ENCODE results near the gene MMD.
"Not testable (repeated sequence)": the region's sequence is repeated elsewhere in the genome, so short reads cannot be mapped to it uniquely, and the experiment has no call there.

Gene MMD

GRCh38 chr17:55390364-55390977 lies 31.2 kb downstream of the MMD start:
- DNase-seq: no peak

- not testable (repeated sequence) for DNase-seq
These were observed 31.9 kb downstream of the MMD start for GRCh38 chr17:55389715-55390114.

- no peak for DNase-seq
These were observed 32.8 kb downstream of the MMD start for GRCh38 chr17:55388842-55389241.

GRCh38 chr17:55386796-55387332 lies 34.8 kb downstream of the MMD start:
- no peak for DNase-seq

- DNase-seq: no peak
These were observed 36.9 kb downstream of the MMD start for GRCh38 chr17:55384643-55385232.

GRCh38 chr17:55383771-55384642 lies 37.6 kb downstream of the MMD start:
- no peak for DNase-seq

GRCh38 chr17:55381017-55381770 lies 40.4 kb downstream of the MMD start:
- no peak for DNase-seq

- DNase-seq: no peak
These were observed 43.9 kb downstream of the MMD start for GRCh38 chr17:55377671-55378275.

- no peak for DNase-seq
These were observed 52.9 kb downstream of the MMD start for GRCh38 chr17:55368706-55369105.

- DNase-seq: no peak
These were observed 55.6 kb downstream of the MMD start for GRCh38 chr17:55366020-55366481.

GRCh38 chr17:55363033-55363432 lies 58.6 kb downstream of the MMD start:
- DNase-seq: no peak

GRCh38 chr17:55360971-55361370 lies 60.7 kb downstream of the MMD start:
- no peak for DNase-seq

- peak; percentile 89 for DNase-seq
These were observed 65.0 kb downstream of the MMD start for GRCh38 chr17:55356434-55357328.

GRCh38 chr17:55354941-55355340 lies 66.7 kb downstream of the MMD start:
- DNase-seq: no peak

GRCh38 chr17:55354010-55354409 lies 67.6 kb downstream of the MMD start:
- DNase-seq: no peak

- no peak for DNase-seq
These were observed 70.4 kb downstream of the MMD start for GRCh38 chr17:55351226-55351625.

- no peak for DNase-seq
These were observed 70.8 kb downstream of the MMD start for GRCh38 chr17:55350825-55351205.

GRCh38 chr17:55348749-55349354 lies 72.8 kb downstream of the MMD start:
- peak; percentile 49 for DNase-seq

GRCh38 chr17:55347341-55347740 lies 74.3 kb downstream of the MMD start:
- DNase-seq: no peak

GRCh38 chr17:55346658-55347057 lies 75.0 kb downstream of the MMD start:
- no peak for DNase-seq

GRCh38 chr17:55345132-55345531 lies 76.5 kb downstream of the MMD start:
- no peak for DNase-seq
